ENCODE measurements around the gene GRIK4. TPM values are rescaled to one million over a fixed set of nuclear protein-coding genes. Genes with fewer than 3 reads are reported as not detected.

Gene GRIK4
- polyA plus RNA-seq, 2 donors, result 0.09 to 0.12 TPM

DNA sequence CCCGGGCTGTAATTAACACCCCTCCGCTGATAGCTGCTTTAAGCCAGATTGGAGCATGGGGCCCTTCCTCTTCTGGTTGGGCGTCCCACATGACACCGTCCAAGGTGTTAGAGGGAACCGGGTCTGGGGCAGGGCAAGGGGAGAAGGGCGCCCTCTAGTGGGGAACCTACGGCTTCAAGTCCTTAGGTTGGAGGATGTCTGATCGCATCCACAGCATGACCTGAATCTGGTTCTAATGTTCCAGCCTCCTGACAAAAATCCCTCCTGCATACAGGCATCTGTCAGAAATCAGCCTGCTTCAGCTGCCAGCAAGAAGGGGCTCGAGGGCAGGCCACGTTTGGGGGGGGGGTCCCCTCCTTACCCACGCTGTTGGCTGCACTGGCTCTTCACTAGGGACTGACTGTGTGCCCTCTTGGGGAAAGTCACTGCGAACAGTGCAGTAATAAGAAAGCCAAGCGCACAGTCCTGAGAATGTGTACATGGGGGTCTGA is 418.2 kb downstream of the GRIK4 start:
- Histone ChIP-seq H3K36me3 (ENCODE audit: control insufficient read depth in 2 of 2, insufficient read depth in 2 of 2, low read length in 1 of 2) (no peaks in the 10 kb centered on the region), H3K27me3 (ENCODE audit: control insufficient read depth in 1 of 2, insufficient read depth in 2 of 2, low read length in 2 of 2) (no peaks in the 10 kb centered on the region), H3K9me3 (ENCODE audit: control insufficient read depth in 2 of 2, insufficient read depth in 1 of 2, low read depth in 1 of 2, low read length in 1 of 2) (no peaks in the 10 kb centered on the region), H3K4me1 (ENCODE audit: control insufficient read depth in 2 of 2, insufficient read depth in 2 of 2, low read length in 1 of 2) (no peaks in the 10 kb centered on the region), H3K27ac (ENCODE audit: low read depth in 2 of 2, low read length in 1 of 2) (no peak overlapping the region), H3K4me3 (ENCODE audit: low read depth in 1 of 2, low read length in 2 of 2) (no peak overlapping the region)
- whole genome bisulfite sequencing, 2 donors, result 33 to 38% methylated on average over 12 to 13 of the region's 13 CpGs

DNA sequence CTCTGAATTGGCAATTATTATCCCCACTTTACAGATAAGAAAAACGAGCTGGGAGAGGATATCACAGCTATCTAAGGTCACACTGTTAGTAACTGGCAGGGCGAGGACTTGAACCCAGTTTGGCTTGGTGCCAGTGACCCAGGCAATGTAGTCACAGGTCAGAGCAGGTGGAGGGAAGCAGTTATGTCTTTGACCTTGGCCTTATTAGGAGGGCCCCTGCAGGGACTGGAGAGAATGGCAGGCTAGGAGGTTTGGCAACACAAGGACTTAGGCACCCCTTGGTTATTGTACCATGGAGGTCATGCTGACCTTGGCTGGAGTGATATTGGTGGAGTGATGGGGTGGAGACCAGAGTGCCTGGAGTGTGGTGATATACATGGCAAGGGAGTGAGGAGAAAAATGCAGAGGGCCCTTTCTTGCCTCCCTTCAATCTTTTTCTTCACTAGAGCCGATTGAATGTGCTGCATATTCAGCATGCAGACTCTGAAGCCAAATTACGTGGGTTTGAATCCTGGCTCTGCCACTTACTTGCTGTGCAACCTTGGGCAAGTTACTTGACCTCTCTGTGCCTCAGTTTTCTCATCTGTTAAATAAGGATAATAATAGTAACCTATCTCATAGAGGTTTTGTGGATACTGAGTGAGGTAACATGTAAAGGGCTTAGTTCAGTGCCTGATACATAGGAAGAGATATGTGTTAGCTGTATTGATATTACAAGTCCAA is 419.7 kb downstream of the GRIK4 start:
- 76 to 77% methylated on average over 4 of the region's 4 CpGs for WGBS, 2 donors
- no peaks in the 10 kb centered on the region for H3K9me3 ChIP-seq (ENCODE audit: control insufficient read depth in 2 of 2, insufficient read depth in 1 of 2, low read depth in 1 of 2, low read length in 1 of 2)

DNA sequence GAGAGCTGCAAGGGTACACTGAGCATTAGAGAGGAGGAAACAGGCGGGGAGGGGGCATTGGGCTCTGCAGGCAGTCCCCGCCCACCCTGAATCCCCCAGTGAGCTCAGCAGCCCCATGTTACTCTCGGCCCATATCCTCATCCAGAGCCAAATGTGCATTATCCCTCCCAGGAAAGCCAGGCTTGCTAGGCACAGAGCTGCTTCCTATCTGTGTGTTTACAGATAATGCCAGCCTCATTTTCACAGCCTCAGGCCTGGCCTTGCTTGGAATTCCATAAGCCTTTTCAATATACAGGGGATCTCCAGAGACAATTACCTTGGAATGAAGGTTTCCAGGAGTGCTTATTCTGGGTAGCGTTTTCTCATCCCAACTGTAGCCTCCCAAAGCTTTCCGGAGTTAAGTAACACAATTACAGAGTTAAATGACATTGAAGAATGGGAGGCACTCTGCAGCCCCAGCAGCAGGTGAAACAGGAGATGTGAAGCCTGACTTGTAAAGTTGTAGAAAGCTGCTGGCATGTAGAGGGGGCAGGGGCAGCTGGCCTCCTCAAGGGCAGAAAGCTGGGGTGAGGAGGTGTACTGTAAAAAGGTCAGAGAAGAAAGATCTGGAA is 420.9 kb downstream of the GRIK4 start:
- no peak overlapping the region for H3K27ac ChIP-seq (ENCODE audit: low read depth in 2 of 2, low read length in 1 of 2)
- H3K4me1 ChIP-seq (ENCODE audit: control insufficient read depth in 2 of 2, insufficient read depth in 2 of 2, low read length in 1 of 2), result no peaks in the 10 kb centered on the region
- H3K36me3 ChIP-seq (ENCODE audit: control insufficient read depth in 2 of 2, insufficient read depth in 2 of 2, low read length in 1 of 2), result no peaks in the 10 kb centered on the region
- no peaks in the 10 kb centered on the region for H3K9me3 ChIP-seq (ENCODE audit: control insufficient read depth in 2 of 2, insufficient read depth in 1 of 2, low read depth in 1 of 2, low read length in 1 of 2)
- no peak overlapping the region for H3K4me3 ChIP-seq (ENCODE audit: low read depth in 1 of 2, low read length in 2 of 2)
- WGBS, 2 donors, result 73 to 86% methylated on average over 5 of the region's 5 CpGs
- no peaks in the 10 kb centered on the region for H3K27me3 ChIP-seq (ENCODE audit: control insufficient read depth in 1 of 2, insufficient read depth in 2 of 2, low read length in 2 of 2)

More for the DNA sequence above, 419.7 kb downstream of the GRIK4 start:
- H3K27me3 ChIP-seq (ENCODE audit: control insufficient read depth in 1 of 2, insufficient read depth in 2 of 2, low read length in 2 of 2), result no peaks in the 10 kb centered on the region
- no peak overlapping the region for H3K27ac ChIP-seq (ENCODE audit: low read depth in 2 of 2, low read length in 1 of 2)
- H3K4me3 ChIP-seq (ENCODE audit: low read depth in 1 of 2, low read length in 2 of 2), result no peak overlapping the region
- H3K4me1 ChIP-seq (ENCODE audit: control insufficient read depth in 2 of 2, insufficient read depth in 2 of 2, low read length in 1 of 2), result no peaks in the 10 kb centered on the region
- H3K36me3 ChIP-seq (ENCODE audit: control insufficient read depth in 2 of 2, insufficient read depth in 2 of 2, low read length in 1 of 2), result no peaks in the 10 kb centered on the region

DNA sequence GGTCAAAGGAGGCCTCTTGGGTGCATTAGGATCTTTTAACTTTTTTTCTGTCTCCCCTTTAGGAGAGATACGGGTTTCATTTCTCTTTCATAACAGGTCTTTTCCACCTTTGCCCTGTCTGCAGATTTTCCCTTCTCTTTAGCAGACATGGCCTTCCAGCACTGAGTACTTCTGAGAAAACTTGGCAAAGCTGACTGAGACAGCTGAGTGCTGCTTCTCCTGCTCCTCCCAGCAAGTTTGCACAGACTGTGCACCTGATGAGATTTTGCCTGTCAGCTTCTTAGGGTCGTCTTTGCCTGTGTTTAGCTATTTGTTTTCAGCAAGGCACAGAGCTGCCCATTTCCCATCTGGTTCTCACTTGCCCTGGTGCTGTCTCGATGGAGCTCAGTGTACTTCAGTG is 424.8 kb downstream of the GRIK4 start:
- no peaks in the 10 kb centered on the region for H3K27me3 ChIP-seq (ENCODE audit: control insufficient read depth in 1 of 2, insufficient read depth in 2 of 2, low read length in 2 of 2)
- H3K36me3 ChIP-seq (ENCODE audit: control insufficient read depth in 2 of 2, insufficient read depth in 2 of 2, low read length in 1 of 2), result no peaks in the 10 kb centered on the region
- H3K4me1 ChIP-seq (ENCODE audit: control insufficient read depth in 2 of 2, insufficient read depth in 2 of 2, low read length in 1 of 2), result no peaks in the 10 kb centered on the region
- no peak overlapping the region for H3K27ac ChIP-seq (ENCODE audit: low read depth in 2 of 2, low read length in 1 of 2)
- H3K4me3 ChIP-seq (ENCODE audit: low read depth in 1 of 2, low read length in 2 of 2), result no peak overlapping the region
- H3K9me3 ChIP-seq (ENCODE audit: control insufficient read depth in 2 of 2, insufficient read depth in 1 of 2, low read depth in 1 of 2, low read length in 1 of 2), result no peaks in the 10 kb centered on the region
- WGBS, 2 donors, result 56 to 59% methylated on average over 3 of the region's 3 CpGs

DNA sequence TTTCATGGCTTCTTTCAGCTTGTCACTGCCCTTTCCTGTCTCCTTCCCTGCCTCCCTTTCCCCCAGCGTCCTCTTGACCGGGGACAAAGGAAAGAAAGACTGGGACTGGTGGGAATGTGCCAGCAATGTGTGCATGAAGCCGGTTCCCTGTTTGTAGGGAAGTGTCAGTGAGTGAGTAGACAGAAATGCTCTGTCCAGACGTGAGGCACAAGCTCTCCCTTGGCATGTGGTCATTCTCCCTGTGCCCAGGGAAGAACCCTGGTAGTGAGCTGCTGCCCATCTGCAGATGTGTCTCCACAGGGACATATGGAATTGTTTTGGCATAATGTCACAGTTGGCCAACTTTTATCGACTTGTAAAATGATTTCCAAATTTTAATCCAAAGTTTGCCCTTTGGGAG is 426.0 kb downstream of the GRIK4 start:
- H3K27ac ChIP-seq (ENCODE audit: low read depth in 2 of 2, low read length in 1 of 2), result no peak overlapping the region
- peaks cover 0 to 2% of the 10 kb centered on the region in 2 donors for H3K9me3 ChIP-seq (ENCODE audit: control insufficient read depth in 2 of 2, insufficient read depth in 1 of 2, low read depth in 1 of 2, low read length in 1 of 2)
- 45 to 51% methylated on average over 5 of the region's 5 CpGs for WGBS, 2 donors
- H3K4me3 ChIP-seq (ENCODE audit: low read depth in 1 of 2, low read length in 2 of 2), result no peak overlapping the region
- no peaks in the 10 kb centered on the region for H3K27me3 ChIP-seq (ENCODE audit: control insufficient read depth in 1 of 2, insufficient read depth in 2 of 2, low read length in 2 of 2)
- no peaks in the 10 kb centered on the region for H3K4me1 ChIP-seq (ENCODE audit: control insufficient read depth in 2 of 2, insufficient read depth in 2 of 2, low read length in 1 of 2)
- no peaks in the 10 kb centered on the region for H3K36me3 ChIP-seq (ENCODE audit: control insufficient read depth in 2 of 2, insufficient read depth in 2 of 2, low read length in 1 of 2)

DNA sequence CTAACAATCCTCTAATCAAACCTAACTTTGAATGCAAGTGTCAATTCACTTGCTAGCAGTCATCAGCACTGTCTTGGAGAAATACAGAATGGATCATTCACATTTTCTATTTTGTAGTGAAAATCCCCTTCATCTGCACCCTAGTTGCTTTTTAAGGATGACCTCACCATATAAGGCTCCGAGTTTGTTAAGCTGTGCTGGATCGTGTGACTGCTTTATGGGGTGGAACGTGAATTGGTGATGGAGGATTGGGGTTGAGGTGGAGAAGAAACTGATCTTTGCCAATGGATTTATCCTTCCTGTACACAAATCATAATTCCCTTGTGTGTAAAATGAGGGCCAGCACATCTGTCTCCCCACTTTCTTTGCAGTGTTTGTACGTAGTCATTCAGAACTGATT is 426.7 kb downstream of the GRIK4 start:
- no peaks in the 10 kb centered on the region for H3K36me3 ChIP-seq (ENCODE audit: control insufficient read depth in 2 of 2, insufficient read depth in 2 of 2, low read length in 1 of 2)
- 49 to 60% methylated on average over 4 of the region's 4 CpGs for WGBS, 2 donors
- H3K4me3 ChIP-seq (ENCODE audit: low read depth in 1 of 2, low read length in 2 of 2), result no peak overlapping the region
- H3K27me3 ChIP-seq (ENCODE audit: control insufficient read depth in 1 of 2, insufficient read depth in 2 of 2, low read length in 2 of 2), result no peaks in the 10 kb centered on the region
- H3K27ac ChIP-seq (ENCODE audit: low read depth in 2 of 2, low read length in 1 of 2), result no peak overlapping the region
- peaks cover 0 to 2% of the 10 kb centered on the region in 2 donors for H3K9me3 ChIP-seq (ENCODE audit: control insufficient read depth in 2 of 2, insufficient read depth in 1 of 2, low read depth in 1 of 2, low read length in 1 of 2)
- H3K4me1 ChIP-seq (ENCODE audit: control insufficient read depth in 2 of 2, insufficient read depth in 2 of 2, low read length in 1 of 2), result no peaks in the 10 kb centered on the region

DNA sequence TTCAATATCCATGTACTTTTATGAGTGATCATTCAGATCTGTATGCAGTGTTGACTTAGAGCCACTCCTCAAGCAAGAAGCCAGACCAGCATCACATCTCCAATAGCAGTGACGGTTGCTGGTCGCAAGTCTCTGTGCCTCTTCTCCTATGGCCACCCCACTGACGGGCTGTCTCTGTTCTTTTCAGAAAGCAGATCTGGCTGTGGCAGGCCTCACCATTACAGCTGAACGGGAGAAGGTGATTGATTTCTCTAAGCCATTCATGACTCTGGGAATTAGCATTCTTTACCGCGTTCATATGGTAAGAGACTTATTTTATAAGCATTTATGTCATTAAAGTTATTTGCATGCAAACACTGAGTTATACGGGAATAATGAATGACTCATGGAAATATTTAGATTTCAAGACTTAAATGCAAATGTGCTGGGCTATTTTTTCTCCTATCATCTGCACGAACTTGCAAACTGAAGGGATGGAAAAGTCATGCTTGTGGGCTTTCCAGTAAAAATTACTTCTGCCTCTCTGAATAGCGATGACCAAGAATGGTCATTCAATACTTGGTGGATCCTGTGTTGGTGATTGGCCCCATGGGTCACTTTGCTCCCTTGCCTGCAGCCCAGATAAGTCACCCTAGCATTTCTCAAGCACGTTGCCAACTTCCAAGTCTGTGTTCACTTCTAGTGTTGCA is 428.8 kb downstream of the GRIK4 start:
- Histone ChIP-seq H3K4me3 (ENCODE audit: low read depth in 1 of 2, low read length in 2 of 2) (no peak overlapping the region), H3K27ac (ENCODE audit: low read depth in 2 of 2, low read length in 1 of 2) (peak overlapping the region in 1 of 2 donors; percentile 26), H3K27me3 (ENCODE audit: control insufficient read depth in 1 of 2, insufficient read depth in 2 of 2, low read length in 2 of 2) (no peaks in the 10 kb centered on the region), H3K9me3 (ENCODE audit: control insufficient read depth in 2 of 2, insufficient read depth in 1 of 2, low read depth in 1 of 2, low read length in 1 of 2) (peaks cover 2 to 7% of the 10 kb centered on the region in 2 donors), H3K36me3 (ENCODE audit: control insufficient read depth in 2 of 2, insufficient read depth in 2 of 2, low read length in 1 of 2) (no peaks in the 10 kb centered on the region), H3K4me1 (ENCODE audit: control insufficient read depth in 2 of 2, insufficient read depth in 2 of 2, low read length in 1 of 2) (no peaks in the 10 kb centered on the region)
- WGBS, 2 donors, result 79 to 83% methylated on average over 10 of the region's 10 CpGs

DNA sequence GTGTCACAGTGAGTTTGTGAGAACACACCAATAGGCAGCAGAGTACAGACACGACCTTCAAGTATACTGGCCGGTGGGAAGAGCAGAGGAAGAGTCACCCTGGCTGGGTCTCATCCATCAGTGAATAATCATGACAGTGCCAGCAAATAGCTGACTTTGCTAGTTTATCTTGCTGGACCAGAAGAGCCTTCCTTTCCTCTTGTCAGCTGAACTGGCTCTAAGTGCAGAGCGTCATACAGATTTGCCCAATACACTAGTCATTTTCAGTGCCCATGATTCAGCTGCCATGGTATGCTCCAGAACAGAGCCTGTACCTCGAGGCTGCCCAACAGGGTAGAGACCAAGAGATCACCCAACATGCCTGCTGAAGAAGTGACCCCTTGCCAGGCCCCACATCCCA is 429.5 kb downstream of the GRIK4 start:
- WGBS, 2 donors, result 59 to 68% methylated on average over 4 of the region's 4 CpGs
- H3K27me3 ChIP-seq (ENCODE audit: control insufficient read depth in 1 of 2, insufficient read depth in 2 of 2, low read length in 2 of 2), result no peaks in the 10 kb centered on the region
- H3K36me3 ChIP-seq (ENCODE audit: control insufficient read depth in 2 of 2, insufficient read depth in 2 of 2, low read length in 1 of 2), result no peaks in the 10 kb centered on the region
- peaks cover 2 to 12% of the 10 kb centered on the region in 2 donors for H3K9me3 ChIP-seq (ENCODE audit: control insufficient read depth in 2 of 2, insufficient read depth in 1 of 2, low read depth in 1 of 2, low read length in 1 of 2)
- no peak overlapping the region for H3K4me3 ChIP-seq (ENCODE audit: low read depth in 1 of 2, low read length in 2 of 2)
- H3K27ac ChIP-seq (ENCODE audit: low read depth in 2 of 2, low read length in 1 of 2), result no peak overlapping the region
- H3K4me1 ChIP-seq (ENCODE audit: control insufficient read depth in 2 of 2, insufficient read depth in 2 of 2, low read length in 1 of 2), result no peaks in the 10 kb centered on the region

DNA sequence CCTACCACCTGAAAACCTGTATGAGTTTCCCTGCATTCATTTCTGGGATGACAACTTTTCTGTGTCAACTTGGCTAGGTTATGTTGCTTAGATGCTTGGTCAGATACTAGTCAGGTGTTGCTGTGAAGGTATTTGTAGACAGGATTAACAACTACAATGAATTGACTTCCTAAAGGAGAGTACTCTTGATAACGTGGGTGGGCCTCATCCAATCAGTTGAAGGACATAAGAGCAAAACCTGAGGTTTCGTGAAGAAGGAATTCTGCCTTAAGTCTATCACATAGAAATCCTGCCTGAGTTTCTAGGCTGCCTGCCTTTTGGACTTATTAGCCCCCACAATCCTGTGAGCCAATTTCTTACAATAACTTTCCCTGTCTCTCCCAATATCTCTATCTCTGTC is 431.2 kb downstream of the GRIK4 start:
- peaks cover 2 to 12% of the 10 kb centered on the region in 2 donors for H3K9me3 ChIP-seq (ENCODE audit: control insufficient read depth in 2 of 2, insufficient read depth in 1 of 2, low read depth in 1 of 2, low read length in 1 of 2)
- WGBS, 2 donors, result 78 to 83% methylated on average over 2 of the region's 2 CpGs
- H3K36me3 ChIP-seq (ENCODE audit: control insufficient read depth in 2 of 2, insufficient read depth in 2 of 2, low read length in 1 of 2), result no peaks in the 10 kb centered on the region
- H3K4me1 ChIP-seq (ENCODE audit: control insufficient read depth in 2 of 2, insufficient read depth in 2 of 2, low read length in 1 of 2), result no peaks in the 10 kb centered on the region
- no peak overlapping the region for H3K27ac ChIP-seq (ENCODE audit: low read depth in 2 of 2, low read length in 1 of 2)
- H3K4me3 ChIP-seq (ENCODE audit: low read depth in 1 of 2, low read length in 2 of 2), result no peak overlapping the region
- H3K27me3 ChIP-seq (ENCODE audit: control insufficient read depth in 1 of 2, insufficient read depth in 2 of 2, low read length in 2 of 2), result no peaks in the 10 kb centered on the region
